T-helper 2 cell treated with Interferon-gamma antibody and Interleukin-4, amounts not matched to agents 100 ng/mL and 5 ng/mL, for 36 hours (primary cell): Measurements from ENCODE around the gene KLHL2. TPM values are rescaled to one million over a fixed set of nuclear protein-coding genes. Genes with fewer than 3 reads are reported as not detected.
"Not testable (repeated sequence)": the region's sequence is repeated elsewhere in the genome, so short reads cannot be mapped to it uniquely, and the experiment has no call there.

ENCODE experiments used
- intact Hi-C: fragments of 100-400 bp; cut with micrococcal nuclease; formaldehyde crosslinking; loops from one replicate; pipeline ENCODE4 v1.15.1; 2023
- total RNA-seq: library from RNA; stranded (reverse); gene quantifications from 2 replicates; pipeline ENCODE4 v1.2.3, GENCODE V29; 2022

The KLHL2 gene
- total RNA-seq, 1 donor from 2014 or later: 23.0 TPM

DNA sequence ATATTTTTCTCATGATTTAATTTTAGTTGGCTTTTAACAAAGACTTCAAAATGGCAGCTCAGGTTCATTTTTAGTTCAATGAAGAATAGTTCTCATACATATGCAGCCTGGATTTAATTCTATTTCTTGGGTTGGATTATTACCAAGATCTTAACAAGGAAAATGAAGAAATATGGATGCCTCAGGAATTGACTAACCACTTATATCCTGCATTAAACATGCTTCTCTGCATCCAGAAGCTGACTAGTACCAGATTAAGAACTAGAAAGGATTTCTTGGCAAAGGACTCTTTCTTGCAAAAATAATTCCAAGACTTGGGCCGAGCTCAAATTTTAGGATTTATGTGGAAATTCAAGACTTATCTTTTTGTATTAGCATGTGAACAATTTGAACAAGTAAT, 5.6 kb upstream of the KLHL2 start:
- intact Hi-C loops: loop anchor here (10.0 kb wide), 1 partner anchor 1707 kb away; the partner anchor contains the start of gene TMA16

DNA sequence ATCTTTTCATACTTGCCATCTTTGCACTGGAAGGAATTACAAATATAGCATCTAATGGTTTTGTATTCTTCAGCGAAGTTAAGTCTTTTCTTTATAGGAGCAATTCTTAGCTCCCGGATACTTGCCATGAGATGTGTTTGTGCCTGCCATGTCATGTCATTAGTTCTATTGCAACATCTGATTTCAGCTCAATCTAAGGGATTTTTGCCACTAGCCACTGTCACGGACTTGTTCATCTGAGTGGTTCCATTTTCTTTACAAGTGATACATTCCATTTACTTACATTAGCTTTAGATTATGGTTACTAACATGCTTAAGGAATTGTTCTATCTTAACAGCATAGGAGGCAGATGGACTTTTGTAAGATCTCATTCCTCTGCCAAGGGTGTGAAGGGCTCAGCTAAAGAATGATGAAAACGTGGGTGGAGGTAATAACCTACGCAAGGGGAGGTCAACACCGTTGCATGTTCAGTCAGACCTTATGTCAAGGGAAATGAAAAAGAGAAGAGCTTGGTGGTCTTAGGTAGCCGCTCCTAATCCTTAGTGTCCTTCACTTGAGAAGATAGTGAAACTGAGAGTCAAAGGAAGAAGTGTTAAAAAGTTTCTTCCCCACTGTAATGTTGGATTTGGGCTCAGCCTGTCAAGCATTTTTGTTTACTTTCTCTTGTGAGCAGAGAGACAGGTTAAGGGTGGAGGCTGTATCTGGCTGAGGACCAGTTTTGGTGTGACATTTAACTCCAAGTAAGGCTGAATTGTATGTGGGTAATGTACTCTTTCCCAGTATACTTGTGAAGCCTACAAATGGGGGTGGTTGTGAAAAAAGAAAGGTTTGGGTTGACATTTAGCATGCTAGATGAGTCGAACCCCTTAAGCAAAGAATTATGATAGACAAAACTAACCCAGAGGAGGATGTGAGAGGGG, 3.6 kb upstream of the KLHL2 start:
- intact Hi-C loops: loop anchor here (10.0 kb wide), 1 partner anchor 1709 kb away; the partner anchor contains the start of gene TMA16

DNA sequence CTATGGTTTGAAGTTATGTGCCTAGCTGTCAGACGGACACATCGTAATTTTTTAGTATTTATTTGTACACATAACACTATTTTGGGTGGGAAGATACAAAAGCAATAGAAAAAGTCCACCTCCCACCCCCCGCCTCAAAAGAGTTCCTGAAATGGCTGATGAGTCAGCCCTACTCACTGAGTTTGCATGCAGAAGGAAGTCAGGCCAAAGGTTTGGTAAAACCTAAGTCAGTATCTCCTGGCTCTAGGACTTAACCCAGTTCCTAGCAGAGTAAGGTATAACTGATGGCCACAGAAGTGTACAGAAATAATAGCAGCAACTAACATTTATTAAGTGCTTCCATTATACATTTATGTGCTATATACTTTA, 2.9 kb upstream of the KLHL2 start:
- intact Hi-C loops: loop anchor here (10.0 kb wide), 1 partner anchor 1710 kb away; the partner anchor contains the start of gene TMA16

DNA sequence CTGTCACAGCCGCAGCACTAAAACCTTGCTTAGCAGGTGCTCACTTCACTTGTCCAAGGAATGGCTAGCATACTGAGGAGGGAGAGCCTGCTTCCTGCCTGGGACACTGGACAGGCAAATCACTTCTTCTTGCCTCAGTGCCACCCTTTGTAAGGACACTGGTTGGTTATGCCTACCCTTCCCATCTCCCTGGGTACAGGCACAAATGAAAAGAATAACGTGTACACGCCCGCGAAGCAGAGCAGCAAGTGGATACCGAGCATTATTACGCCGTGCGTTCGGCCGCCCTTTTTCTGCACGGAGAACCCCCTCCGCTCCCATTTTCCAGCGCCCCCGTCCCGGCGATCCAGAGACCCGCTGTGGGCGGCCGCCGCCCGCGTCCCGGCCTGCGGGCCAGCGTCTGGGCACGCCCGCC, 338 bp upstream of the KLHL2 start:
- intact Hi-C loops: loop anchor here (1.0 to 10.0 kb wide), 6 partner anchors 50 to 1712 kb away; partner anchors contain the start of genes MSMO1, TMA16 and TMEM192

DNA sequence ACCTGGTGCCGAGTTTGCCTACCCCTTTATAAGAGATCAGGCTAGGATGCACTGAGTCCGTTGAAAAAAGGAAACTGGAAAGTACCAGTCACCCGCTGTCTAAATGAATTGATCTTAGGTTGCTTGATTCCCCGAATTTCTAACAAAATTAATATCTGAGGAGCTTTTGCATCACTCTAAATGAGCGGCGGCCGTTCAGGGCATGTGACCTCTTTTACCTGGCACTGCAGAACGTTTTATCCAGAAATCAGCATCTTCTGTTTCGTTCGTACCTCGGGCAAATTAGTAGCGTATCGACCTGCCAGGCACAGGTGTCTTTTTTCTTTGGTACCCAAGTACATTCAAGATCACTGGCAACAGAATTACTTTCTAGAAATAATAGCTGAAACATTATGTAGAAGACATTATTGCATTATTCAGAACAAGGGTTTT, 876 bp downstream of the KLHL2 start:
- intact Hi-C loops: loop anchor here (5.0 to 10.0 kb wide), 4 partner anchors 49 to 1713 kb away; partner anchors contain the start of gene TMA16

DNA sequence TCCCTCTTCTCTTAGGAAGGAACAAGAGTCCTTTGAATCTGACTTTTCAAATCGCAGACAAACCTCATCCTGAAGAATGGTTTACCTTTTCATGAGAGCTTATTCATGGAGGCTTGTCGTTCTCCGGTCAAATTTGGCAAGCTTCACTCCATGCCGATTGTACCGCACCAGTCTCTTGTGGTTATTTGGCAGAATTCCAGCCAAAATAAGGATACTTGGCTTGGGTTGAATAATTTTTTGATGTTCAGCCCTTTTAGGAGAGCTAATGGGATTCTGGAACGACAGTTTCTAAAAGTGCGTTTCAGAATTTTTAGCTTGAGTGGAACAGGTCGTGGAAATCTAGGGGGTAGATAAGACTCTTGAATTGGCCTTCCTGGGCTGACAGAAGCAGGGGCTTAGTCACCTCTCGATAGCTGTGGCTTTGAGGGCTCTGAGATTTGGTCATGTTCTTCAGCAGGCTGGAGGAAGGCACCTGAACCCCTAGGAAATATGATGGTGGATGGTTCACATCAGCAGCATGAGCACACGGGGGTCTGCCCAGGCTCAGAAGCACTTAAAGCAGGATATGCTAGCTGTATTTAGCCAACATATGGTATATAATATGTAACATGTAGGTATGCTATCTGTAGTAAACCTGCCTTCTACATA, 1.5 kb downstream of the KLHL2 start:
- intact Hi-C loops: loop anchor here (5.0 to 10.0 kb wide), 4 partner anchors 48 to 1714 kb away; partner anchors contain the start of gene TMA16

DNA sequence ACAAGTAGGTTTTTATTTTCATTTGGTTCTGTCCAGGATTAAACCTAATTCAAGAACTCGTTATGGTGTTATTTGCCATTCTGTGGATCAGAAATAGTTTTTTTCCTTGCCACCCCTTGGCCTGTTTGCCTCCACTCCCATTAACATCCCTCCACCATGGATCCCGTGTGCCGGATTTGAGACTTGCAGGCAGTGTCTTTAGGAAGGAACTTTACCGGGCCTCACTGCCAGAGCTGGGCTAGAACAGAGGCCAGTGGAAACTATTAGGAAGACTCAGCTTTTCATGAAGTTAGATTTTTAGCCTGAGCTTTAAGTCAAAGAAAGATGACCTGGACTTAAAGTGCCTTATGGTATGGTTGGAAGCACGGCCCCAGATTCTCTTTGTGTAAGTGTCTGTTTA, 2.4 kb downstream of the KLHL2 start:
- intact Hi-C loops: loop anchor here (5.0 to 10.0 kb wide), 4 partner anchors 48 to 1715 kb away; partner anchors contain the start of gene TMA16

DNA sequence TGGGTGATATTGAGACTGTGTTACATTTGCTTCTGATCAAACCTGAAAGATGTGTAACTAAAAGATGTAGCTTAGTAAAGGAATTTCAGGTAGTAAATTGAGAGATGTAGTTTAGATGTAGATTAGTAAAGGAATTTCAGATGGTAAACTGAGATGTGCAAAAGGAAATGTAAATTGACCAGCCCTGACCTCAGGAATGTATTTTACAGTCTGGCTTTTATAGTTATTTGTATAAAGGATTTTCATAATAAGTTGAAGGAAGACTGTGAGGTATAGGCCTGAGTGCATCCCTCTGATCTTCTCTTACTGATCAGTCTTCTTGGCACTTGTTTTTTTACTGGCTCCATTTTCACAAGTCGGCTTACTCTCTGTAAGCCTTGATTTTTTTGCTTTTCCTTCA, 3.2 kb downstream of the KLHL2 start:
- intact Hi-C loops: no loop called here

DNA sequence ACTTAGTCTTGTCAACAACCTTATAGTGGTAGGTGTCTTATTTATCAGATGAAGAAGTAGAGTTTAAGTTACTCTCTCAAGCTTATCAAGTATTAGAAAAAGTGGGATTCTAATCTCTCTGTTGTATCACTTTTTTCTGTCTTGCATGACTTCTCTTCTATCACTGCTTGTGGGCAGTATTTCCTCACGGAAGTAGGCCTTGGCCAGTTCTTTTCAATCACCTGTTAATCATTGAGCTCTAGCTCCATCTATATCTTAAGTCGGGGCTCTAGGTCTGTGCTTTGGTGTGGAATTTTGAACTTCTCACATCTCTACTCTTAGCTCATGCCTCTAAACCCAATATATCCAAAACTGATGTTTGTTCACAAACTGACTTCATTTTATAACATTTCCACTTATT, 5.3 kb downstream of the KLHL2 start:
- intact Hi-C loops: not testable (repeated sequence)

DNA sequence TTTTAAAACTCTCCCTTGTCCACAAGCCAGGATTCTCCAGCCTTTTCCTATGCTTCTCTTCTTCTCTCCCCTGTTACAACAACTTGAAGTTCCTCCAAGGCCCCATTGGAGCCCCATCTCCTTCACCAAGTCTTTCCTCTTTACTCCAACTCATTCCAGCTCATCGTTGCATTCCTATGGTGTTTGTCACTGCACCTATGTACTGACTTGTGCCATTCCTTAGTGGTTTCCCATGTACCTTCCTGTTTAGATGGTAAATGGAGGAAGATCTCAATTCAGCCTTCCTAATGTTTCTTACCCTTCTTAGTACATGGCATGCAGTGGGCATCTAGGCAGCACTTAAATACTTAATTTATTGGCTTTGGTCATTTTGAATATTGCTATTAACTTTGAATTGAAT, 6.0 kb downstream of the KLHL2 start:
- intact Hi-C loops: not testable (repeated sequence)

DNA sequence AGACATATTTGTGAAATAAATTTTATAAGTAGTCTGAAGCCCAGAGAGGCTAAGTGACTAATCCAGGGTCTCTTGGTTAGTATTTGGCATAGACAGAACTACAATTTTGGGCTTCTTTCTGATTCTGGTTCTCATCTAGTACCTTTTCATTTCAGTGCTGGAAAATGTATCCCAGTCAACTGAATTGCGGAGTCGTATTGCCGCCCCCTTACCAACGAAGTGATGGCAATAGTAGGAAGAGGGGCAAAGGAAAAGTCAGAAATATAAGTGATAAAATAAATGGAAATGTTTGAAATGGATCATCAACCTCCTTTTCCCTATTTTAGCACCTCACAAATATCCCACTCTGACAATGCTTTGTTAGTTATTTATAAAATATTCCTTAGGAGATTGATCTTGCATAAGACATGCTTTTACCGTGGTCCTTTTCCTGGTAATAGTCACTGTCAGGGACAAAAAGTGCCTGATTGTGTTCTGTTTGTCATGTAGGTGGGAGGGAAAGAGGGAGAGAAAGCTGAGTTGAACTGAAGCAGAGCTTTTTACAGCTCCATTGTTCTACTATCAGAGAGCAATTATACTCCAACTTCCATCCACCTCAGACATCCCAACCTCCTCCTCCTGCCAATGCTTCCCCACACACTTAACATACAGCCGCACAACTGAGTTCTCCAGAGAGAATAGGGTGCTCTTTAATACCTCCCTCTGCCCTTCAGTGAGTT, 6.8 kb downstream of the KLHL2 start:
- intact Hi-C loops: not testable (repeated sequence)

DNA sequence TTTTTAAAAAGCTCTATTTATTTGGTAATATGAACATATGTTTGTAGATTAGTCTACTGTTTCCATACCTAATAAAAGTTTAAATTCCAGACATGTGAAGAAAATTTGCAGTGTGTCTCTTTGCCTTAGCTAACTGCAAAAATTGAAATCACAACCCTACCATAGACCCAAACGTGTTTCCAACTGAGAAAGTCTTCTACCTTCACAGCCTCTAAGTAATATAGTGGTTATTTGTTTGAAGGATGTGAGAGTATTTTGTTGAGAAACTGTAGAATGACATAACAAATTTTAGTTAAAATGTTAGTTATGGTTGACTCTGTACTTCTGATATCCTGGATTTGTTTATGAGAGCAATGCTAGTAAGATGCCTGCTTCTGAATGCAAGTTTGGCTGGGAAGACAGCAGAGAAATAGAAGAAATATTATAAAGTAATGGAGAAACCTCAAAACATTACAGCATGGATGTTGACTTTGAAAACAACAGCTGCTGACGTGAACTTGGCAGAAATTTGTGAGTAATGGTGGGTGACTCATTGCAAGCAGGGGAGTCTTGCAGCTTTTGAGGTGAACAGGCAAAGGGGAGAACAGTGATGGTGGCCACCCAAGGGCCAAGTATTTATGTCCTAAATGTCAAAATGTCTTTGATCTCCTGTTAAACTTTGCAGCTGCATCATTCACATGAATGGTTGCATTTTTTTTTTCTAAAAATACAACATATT, 7.8 kb downstream of the KLHL2 start:
- intact Hi-C loops: not testable (repeated sequence)

DNA sequence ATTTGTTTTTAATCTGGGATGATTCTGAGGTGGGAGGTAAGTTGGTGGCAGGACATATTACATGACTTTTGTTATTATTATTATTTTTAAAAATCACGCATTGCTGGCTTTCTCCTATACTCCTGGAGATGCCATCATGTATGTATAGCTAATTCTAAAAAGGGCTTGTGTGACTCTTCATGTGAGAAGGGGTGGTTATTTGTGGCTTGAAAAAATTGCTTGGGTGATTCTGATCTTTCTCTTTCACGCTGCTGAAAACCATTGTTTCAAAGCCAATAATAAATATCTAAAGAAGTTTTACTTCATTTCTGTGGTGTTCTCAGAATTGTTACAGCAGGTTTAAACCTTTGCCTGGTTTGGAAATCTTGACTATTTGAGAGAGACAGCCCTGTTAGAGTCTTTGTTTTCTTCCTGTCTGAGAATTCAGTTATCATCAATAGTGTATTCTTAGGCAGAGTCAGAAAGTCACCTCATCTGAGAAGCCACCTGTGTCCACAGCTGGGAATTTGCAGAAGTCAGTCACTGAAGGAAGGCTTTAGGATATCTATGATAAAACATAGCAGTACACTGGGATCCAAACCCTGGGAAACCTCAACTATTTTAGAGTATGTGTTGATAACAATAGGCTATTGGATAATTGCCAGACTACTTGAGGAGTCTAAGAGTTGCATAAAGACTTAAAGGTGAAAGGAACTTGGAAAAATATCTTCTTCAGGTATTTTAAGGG, 8.6 kb downstream of the KLHL2 start:
- intact Hi-C loops: not testable (repeated sequence)

DNA sequence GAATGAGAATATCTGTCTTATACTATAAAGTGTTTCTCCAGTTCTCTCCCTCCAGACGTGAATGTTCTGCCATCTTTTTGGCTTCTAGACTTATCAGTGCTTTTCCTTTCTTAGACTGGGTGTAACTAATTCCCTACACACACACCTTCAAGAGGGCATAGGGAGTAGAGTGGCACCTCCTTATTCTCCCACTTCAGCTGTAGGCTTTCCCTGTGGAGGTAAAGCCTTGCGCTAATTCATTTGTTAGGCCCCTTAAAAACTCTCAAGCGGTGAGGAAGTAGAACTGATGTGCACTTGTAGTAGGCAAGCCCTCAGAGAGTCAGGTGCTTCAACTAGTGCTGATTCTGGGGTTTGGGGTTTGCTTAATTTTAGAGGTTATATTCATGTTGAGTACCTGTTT, 10.0 kb downstream of the KLHL2 start:
- intact Hi-C loops: no loop called here

DNA sequence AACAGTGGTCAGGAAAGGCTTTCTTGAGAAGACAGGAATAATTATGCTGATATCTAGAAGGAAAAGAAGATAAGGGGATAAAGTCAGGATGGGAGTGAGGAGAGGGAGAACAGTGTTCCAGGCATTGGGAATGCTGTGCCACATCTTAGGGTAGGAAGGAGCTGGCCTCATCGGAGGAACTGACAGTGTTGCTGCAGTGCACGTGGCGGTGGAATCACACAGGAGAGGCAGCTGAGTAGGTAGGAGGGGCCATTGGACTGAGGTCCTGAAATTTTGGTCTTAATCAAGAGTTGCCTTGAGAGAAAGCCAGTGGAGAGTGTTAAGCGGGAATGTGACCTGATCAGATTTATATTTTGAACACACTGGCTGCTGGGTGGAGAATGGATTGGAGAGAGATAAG, 13.9 kb downstream of the KLHL2 start:
- intact Hi-C loops: not testable (repeated sequence)

DNA sequence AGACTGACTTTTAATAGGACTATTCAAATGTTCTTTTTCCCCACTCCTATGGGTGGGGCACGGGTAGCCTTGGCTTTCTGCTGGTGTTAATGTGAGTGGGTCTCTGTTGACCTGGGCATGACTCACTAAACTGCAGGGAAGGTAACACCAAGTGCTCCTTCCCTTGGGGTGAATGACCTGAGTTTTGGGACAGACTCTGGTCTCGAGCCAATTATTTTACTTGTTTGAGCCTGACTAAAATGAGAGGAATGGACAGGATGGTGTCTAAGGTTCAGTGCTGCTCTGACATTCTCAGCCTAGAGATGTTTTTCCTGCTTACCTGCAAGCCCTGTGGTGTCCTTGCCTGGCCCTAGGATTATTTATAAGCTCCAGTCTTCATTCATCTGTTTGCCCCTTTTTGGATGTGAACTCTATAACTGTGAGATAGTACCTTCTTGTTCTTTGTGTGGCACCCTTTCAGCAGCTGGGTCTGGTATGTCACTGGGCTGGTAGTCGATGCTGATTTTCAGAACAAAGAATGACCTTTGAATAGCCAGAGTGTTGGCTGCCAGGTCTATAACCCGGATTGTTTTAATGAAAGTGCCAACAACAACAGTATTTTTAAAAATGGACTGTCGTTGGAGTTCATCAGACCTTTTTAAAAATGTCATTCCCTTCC, 14.8 kb downstream of the KLHL2 start:
- intact Hi-C loops: not testable (repeated sequence)

DNA sequence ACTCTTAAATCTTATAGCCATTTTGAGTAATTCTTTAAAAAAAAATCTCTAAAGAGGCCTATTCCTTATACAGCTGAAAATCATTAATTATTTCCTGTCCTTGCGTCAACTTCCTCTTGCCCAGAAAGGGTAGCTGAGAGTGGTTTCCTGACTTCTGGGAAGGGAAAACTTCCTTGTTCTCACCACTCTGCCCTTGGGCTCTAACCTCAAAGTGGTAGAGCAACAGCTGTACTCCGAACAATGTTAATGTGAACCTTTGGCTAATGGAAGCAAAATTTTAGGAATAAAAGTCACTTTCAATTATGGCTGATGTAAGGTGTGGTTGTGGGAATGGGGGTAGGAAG, 15.3 kb downstream of the KLHL2 start:
- intact Hi-C loops: no loop called here

DNA sequence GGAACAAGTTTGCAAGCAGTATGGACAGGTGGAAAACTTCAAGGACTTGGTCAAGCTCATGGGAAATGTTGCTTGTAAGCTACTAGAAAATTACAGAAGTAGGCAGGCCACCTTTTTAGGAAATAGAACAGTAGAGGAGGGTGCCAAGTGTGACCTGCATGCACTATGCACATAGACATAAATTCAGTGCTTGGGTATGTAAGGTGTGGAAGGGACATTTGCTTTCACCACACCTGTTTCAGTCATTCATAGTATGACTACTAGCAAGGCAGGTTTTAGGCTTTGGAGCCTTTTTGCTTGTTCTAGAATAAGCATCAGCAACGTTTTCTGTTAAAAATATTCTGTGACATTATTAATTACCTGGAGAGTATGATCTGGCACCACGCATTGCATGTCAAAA, 20.0 kb downstream of the KLHL2 start:
- intact Hi-C loops: not testable (repeated sequence)

DNA sequence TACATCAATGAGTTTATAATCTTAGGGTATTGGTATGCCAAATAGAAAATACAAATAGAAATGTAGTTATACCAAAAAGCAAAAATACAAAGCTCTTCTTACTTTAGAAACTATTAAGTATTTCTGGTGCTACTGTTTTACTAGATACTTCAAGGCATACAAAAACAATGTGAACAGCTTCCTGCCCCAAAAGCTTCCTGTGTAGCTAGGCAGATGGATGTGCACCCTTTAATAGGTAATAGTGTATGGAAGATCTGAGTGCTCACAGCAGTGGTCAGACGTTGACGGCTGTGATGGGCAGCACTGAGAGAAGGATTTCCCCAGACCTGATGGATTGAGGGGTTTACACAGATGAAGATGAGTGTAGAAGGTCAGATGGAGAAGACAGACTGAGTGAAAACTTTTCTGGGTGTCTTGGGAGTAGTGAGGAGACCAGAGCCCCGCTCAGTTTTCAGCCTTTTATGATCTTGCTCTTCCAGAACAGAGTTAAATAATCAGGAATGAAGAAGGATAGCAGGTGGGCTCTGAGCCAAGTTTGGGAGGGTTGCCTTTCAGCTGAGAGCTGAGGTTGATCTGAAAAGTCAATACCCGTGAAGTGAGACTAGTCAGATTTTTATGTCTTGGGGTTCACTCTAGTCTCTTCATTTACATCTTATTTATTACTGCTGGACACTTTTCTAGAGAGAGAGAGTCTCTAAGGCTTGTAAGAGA, 22.3 kb downstream of the KLHL2 start:
- intact Hi-C loops: not testable (repeated sequence)
